Activated CD4-positive, CD25-positive, alpha-beta regulatory T cell treated with anti-CD3 and anti-CD28 coated beads, Interleukin-2, amount 50 U/mL, for 24 hours (primary cell): Measurements from ENCODE around the gene IPO9.

Experiments used
- ATAC-seq, 2 donors: fragments of 150-1000 bp; cut with Tn5 transposase; one replicate each; pipeline ENCODE4 v1.10.0; 2021; ENCODE audit warnings: mild to moderate bottlenecking in 1 of 2, moderate library complexity in 1 of 2

Gene IPO9

DNA sequence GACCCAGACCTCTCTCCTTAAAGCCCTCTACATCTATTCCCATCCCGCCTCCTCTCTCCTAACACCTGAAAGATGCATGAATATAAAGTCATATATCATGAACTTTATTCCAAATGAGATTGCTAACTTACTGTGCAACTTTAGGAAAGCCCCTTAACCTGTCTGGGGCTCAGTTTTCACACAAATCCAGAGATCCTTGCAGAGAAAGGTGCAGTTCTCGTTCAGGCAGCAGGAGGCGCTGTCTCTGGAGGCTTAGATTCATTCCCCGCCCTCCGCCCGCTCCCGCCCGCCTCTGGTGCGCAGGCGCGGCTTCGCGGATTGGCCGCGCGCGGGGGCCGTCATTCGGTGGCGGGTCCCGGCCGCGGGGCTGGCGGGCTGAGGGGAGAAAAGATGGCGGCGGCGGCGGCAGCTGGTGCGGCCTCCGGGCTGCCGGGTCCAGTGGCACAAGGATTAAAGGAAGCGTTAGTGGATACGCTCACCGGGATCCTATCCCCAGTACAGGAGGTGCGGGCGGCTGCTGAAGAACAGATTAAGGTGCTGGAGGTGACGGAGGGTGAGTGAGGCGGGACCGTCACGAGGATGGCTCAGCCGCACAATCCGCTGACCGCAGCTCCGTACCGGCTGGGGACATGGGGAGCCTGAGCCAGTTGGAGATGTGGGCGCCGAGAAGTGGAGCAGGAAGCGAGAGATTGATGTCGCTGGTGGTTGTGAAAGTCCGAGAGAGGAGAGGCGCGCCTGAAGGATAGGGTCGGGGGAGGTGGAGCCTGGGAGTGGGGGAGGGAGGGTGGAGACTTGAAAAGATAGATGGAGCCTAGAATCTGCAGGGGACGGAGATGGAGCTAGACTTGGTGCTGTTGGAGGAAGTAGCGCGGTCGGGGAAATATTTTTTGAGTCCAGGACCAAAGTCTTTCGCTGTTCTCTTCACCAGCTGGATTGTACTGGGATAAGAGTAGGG, at the start of gene IPO9:
Gene IPO9, plus strand, starts transcription at position 338 of the 955 bp plus-strand sequence. Its CDS starts 53 bp downstream, at position 391.
- ATAC-seq = peak; percentile 90 to 93

DNA sequence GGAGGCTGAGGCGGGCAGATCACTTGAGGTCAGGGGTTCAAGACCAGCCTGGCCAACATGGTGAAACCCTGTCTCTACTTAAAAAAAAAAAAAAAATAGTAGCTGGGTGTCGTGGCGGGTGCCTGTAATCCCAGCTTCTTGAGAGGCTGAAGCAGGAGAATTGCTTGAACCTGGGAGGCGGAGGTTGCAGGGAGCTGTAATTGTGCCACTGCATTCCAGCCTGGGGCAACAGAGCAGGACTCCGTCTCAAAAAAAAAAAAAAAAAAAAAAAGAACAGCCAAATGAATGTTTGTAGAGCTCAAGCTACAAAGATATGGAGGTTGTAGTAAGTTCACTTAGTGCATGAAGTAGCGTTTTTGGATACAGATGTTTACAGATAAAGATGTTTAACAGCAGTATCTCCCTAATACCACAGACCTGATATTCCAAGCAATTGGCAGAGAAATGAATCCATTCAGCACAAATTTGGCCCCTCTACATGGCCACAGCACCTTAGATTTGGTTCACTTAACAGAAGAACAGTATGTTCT, 49.5 kb upstream of the IPO9 start:
- ATAC-seq = no peak

DNA sequence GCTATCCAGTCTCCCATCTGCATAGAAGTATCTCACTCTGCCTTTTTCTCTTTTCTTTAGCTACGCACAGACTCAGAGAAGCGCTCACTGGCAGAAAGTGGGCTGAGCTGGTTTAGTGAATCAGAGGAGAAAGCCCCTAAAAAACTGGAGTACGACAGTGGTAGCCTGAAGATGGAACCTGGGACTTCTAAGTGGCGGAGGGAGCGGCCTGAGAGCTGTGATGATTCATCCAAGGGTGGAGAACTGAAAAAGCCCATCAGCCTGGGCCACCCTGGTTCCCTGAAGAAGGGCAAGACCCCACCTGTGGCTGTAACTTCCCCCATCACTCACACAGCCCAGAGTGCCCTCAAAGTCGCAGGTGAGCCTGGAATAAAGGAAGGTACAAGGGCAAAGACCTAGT, 48.0 kb upstream of the IPO9 start:
- ATAC-seq = no peak

DNA sequence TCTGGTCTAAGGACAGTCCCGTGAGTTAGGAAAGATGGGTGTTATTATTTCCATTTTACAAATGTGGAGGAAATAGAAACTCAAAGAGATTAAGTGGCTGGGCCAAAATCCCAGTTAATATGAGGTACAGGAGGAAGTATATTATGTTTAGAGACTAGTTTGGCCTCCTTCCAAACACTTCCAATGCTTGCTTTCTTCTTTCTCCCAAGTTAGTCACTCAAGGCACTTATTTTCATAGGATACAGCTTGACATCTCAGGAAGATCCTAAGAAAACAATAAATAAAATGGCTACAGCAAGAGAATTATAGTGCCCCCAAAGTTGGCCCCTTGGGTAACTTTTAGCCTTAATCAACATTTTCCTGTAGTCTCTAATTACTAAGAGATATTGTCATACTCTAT, 47.5 kb upstream of the IPO9 start:
- no peak for ATAC-seq

- ATAC-seq = no peak
Observed at GRCh38 chr1:201782353-201782752, 46.6 kb upstream of the IPO9 start.

DNA sequence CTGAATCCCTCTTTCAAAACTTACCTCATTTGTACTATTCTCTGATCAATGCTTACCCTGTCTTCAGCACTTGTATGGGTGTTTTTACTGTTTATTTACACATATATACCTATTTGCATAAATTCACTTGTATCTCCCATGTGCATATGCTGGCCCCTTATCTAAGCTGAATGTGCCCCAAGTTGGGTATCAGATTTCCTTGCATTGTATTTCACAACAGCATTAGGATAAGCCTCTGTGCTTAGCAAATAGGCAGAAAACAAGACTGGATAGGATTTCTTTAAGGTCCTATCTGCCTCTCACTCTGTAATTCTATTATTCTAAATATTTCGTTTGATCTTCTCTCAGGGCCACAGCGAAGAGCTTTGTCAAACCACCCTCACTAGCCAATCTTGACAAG, 45.9 kb upstream of the IPO9 start:
- ATAC-seq = no peak

DNA sequence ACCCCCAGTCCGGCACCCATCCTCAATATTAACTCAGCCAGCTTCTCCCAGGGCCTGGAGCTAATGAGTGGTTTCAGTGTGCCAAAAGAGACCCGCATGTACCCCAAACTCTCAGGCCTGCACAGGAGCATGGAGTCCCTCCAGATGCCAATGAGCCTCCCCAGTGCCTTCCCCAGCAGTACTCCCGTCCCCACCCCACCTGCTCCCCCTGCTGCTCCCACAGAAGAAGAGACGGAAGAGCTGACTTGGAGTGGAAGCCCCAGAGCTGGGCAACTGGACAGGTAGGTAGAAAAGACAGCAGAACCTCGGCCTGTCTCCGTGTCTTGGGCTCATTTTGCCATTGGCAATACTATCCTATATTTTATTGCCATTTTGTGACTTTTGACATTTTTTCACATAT, 45.4 kb upstream of the IPO9 start:
- no peak for ATAC-seq

- no peak for ATAC-seq
Observed at GRCh38 chr1:201785291-201785690, 43.7 kb upstream of the IPO9 start.

- no peak for ATAC-seq
Observed at GRCh38 chr1:201786824-201787223, 42.1 kb upstream of the IPO9 start.

GRCh38 chr1:201788296-201788695, 40.7 kb upstream of the IPO9 start:
- no peak for ATAC-seq

GRCh38 chr1:201789245-201789644, 39.7 kb upstream of the IPO9 start:
- no peak for ATAC-seq

GRCh38 chr1:201790261-201790660, 38.7 kb upstream of the IPO9 start:
- ATAC-seq = no peak

DNA sequence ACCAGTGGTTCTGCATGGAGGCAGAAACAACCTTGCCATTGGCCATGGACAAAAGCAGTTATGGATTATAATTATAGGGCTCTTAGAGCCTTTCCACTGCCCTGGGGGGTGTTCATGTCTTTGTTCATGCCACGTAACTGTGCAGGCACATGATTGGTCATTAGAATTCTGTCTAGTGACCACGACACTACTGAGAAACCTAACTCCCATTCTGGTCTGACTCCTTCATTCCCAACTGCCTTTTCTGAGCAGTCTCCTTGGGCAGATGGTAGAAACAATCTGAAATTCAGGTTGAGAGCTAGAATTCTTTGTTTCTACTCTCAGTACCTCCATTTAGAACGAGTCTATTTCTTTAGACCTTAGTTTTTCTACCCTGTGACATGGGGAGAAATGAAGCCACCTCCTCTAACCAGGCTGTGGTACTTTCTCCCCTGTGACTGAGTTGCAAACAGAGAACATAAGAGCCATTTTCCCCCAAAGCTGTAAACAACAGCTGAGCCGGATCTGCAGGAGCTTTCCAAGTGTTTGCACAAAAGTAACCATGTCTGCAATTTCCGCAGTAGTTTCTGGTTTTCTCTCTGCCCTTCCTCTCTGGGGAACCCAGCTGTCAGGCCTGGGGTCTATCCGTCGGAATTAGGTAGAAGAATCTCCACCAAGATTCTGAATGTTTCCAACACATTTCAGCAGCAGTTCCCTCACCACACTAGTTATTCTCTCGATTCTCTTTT, 37.7 kb upstream of the IPO9 start:
- ATAC-seq = no peak

- ATAC-seq = no peak
Observed at GRCh38 chr1:201791779-201792173, 37.2 kb upstream of the IPO9 start.

GRCh38 chr1:201792534-201793305, 36.2 kb upstream of the IPO9 start:
- peak in 1 of 2 donors; percentile 30 for ATAC-seq

DNA sequence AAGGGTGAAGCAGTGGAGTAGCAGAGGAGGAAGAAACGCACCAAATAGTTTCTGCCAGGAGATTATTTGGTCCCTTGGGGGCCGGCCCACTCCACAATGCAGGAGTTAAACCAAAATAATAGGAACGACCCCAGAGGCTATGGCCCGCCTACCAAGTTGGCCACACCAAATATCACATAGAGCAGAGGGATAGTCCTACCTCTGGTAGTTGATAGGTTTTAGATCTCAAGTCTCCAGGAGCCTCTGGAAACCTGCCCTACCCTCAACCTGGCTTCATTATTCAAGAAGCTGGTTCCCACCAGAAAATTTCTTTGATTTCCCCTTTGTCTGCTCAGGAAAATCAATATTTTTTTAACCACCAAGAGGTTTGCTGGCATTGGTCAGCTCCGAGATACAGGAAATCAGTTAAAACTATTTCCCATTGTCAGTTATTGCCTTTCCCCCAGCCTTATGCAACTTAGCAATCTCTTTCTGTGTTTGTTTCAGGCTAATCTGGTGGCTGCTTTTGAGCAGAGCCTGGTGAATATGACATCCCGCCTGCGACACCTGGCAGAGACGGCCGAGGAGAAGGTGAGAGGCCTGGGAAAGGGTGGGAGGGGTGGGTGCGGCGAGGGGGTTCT, 35.5 kb upstream of the IPO9 start:
- ATAC-seq = no peak

GRCh38 chr1:201795066-201795465, 33.9 kb upstream of the IPO9 start:
- ATAC-seq = no peak

DNA sequence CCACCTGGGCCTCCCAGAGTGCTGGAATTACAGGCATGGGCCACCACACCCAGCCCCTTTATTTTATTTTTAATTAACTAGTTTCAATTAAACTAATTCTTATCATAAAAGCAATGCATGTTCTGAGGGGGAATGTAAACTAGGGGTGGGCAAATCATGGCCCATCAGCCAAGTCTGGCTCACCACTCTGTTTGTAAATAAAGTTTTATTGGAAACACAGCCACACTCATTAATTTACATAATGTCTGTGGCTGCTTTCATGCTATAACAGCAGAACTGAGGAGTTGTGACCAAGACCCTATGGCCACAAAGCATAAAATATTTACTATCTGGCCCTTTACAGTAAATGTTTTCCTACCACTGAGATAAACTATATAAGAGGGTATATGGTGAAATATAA, 28.7 kb upstream of the IPO9 start:
- ATAC-seq = no peak

GRCh38 chr1:201806801-201807200, 22.2 kb upstream of the IPO9 start:
- no peak for ATAC-seq

GRCh38 chr1:201807958-201808632, 20.9 kb upstream of the IPO9 start:
- no peak for ATAC-seq

- no peak for ATAC-seq
Observed at GRCh38 chr1:201808633-201808990, 20.3 kb upstream of the IPO9 start.

- ATAC-seq = no peak
Observed at GRCh38 chr1:201809876-201810275, 19.1 kb upstream of the IPO9 start.
